Subcutaneous abdominal adipose tissue (tissue), 5 donors: ENCODE measurements around the gene CACNG3.

Experiments
- H3K27ac ChIP-seq: one replicate; pipeline ENCODE4 v1.7.0; 2013; ENCODE audit warnings: low read depth, mild to moderate bottlenecking, inconsistent platforms, low read length, moderate library complexity
- H3K27me3 ChIP-seq, 5 donors: one replicate each; pipeline ENCODE4 v1.7.0; 2013; ENCODE audit warnings: low read length in 5 of 5, inconsistent platforms in 1 of 5; ENCODE audit not compliant: control insufficient read depth in 5 of 5, insufficient read depth in 4 of 5
- H3K36me3 ChIP-seq, 5 donors: one replicate each; pipeline ENCODE4 v1.7.0; 2013; ENCODE audit warnings: low read length in 5 of 5; ENCODE audit not compliant: control insufficient read depth in 5 of 5, insufficient read depth in 5 of 5
- H3K4me1 ChIP-seq, 5 donors: one replicate each; pipeline ENCODE4 v1.7.0; 2013; ENCODE audit warnings: low read length in 5 of 5, mild to moderate bottlenecking in 3 of 5, moderate library complexity in 1 of 5; ENCODE audit not compliant: control insufficient read depth in 5 of 5, insufficient read depth in 5 of 5
- H3K4me3 ChIP-seq, 5 donors: one replicate each; pipeline ENCODE4 v1.7.0; 2013; ENCODE audit warnings: low read length in 5 of 5, low read depth in 1 of 5
- H3K9ac ChIP-seq, 5 donors: one replicate each; pipeline ENCODE4 v1.7.0; 2013; ENCODE audit warnings: low read length in 5 of 5, mild to moderate bottlenecking in 4 of 5, moderate library complexity in 3 of 5
- H3K9me3 ChIP-seq, 5 donors: one replicate each; pipeline ENCODE4 v1.7.0; 2013; ENCODE audit warnings: low read length in 5 of 5; ENCODE audit not compliant: control insufficient read depth in 5 of 5
- donor health status: healthy.
- donor health status: healthy.
- donor health status: healthy.
- donor health status: healthy.
- donor health status: healthy.

CACNG3 gene

GRCh38 chr16:24364596-24364995 lies 108.5 kb downstream of the CACNG3 start:
- no peak overlapping the region for H3K9ac ChIP-seq
- no peak overlapping the region for H3K4me3 ChIP-seq
- no peaks in the 10 kb centered on the region for H3K9me3 ChIP-seq
- H3K4me1 ChIP-seq, result no peaks in the 10 kb centered on the region
- no peaks in the 10 kb centered on the region for H3K36me3 ChIP-seq
- no peaks in the 10 kb centered on the region for H3K27me3 ChIP-seq
- H3K27ac ChIP-seq, result no peak overlapping the region

DNA sequence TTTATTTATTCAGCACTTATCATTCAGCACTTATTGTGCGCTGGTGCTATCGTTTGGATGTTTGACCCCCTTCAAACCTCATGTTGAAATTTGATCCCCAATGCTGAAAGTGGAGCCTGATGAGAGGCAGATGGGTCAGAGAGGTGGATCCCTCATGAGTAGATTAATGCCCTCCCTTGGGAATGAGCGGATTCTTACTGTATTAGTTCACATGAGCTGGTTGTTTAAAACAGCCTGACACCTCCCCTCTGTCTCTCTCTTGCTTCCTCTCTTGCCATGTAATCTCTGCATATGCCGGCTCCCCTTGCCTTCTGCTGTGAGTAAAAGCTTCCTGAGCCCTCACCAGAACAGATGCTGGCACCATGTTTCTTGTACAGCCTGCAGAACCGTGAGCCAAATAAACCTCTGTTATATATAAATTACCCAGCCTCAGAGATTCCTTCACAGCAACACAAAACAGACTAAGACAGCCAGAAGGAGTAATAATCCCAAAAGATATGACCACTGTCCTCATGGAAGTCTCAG lies 111.1 kb downstream of the CACNG3 start:
- H3K9ac ChIP-seq, result no peak overlapping the region
- H3K4me1 ChIP-seq, result no peaks in the 10 kb centered on the region
- no peak overlapping the region for H3K27ac ChIP-seq
- no peaks in the 10 kb centered on the region for H3K27me3 ChIP-seq
- no peak overlapping the region for H3K4me3 ChIP-seq
- H3K36me3 ChIP-seq, result no peaks in the 10 kb centered on the region
- H3K9me3 ChIP-seq, result peaks cover 2 to 13% (median 6%) of the 10 kb centered on the region in 5 donors

GRCh38 chr16:24372824-24373223 lies 116.7 kb downstream of the CACNG3 start:
- no peaks in the 10 kb centered on the region for H3K4me1 ChIP-seq
- H3K27me3 ChIP-seq, result no peaks in the 10 kb centered on the region

GRCh38 chr16:24378999-24379398 lies 122.9 kb downstream of the CACNG3 start:
- Histone ChIP-seq H3K4me1 (peaks cover 0 to 6% (median 0%) of the 10 kb centered on the region in 5 donors), H3K27me3 (no peaks in the 10 kb centered on the region), H3K9me3 (peaks cover 0 to 43% (median 32%) of the 10 kb centered on the region in 5 donors), H3K4me3 (no peak overlapping the region), H3K9ac (no peak overlapping the region), H3K36me3 (no peaks in the 10 kb centered on the region), H3K27ac (no peak overlapping the region)

More at GRCh38 chr16:24372824-24373223, 116.7 kb downstream of the CACNG3 start:
- Histone ChIP-seq H3K4me3 (no peak overlapping the region), H3K9me3 (peaks cover 2 to 21% (median 12%) of the 10 kb centered on the region in 5 donors), H3K27ac (no peak overlapping the region), H3K36me3 (no peaks in the 10 kb centered on the region), H3K9ac (no peak overlapping the region)

DNA sequence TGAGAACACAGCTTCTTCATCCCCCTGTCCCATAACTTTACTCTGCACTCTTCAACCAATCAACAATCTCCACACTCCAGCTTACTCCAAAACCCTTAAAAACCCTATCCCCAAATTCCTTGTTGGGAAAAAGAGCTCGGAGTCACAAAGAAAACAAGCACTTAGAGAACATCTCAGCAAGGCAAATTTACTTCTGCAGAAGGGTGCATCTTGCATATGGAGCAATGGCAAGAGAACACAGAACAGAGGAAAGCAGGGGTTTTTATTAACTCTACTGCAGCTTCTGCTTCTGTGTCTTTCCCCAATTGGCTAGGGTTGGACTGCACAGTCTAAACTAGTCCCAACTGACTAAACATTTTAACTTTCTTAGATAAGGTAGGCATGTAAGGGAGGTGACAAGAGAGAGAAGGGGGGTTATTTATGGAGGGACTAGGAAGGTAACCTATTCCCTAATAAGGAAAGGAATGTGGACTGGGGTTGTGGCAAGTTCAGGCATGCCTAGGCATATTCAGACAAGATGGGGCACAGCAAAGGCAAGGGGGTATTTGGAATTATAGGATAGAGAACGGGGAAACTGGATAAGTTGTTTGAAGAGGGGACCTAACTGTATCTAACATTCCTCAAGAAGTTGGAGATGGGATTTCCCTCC lies 125.5 kb downstream of the CACNG3 start:
- Histone ChIP-seq H3K4me1 (peaks cover 0 to 6% (median 0%) of the 10 kb centered on the region in 5 donors), H3K9ac (no peak overlapping the region), H3K27me3 (peaks cover 0 to 3% (median 0%) of the 10 kb centered on the region in 5 donors), H3K27ac (no peak overlapping the region), H3K36me3 (no peaks in the 10 kb centered on the region), H3K4me3 (no peak overlapping the region), H3K9me3 (peaks cover 0 to 43% (median 32%) of the 10 kb centered on the region in 5 donors)

DNA sequence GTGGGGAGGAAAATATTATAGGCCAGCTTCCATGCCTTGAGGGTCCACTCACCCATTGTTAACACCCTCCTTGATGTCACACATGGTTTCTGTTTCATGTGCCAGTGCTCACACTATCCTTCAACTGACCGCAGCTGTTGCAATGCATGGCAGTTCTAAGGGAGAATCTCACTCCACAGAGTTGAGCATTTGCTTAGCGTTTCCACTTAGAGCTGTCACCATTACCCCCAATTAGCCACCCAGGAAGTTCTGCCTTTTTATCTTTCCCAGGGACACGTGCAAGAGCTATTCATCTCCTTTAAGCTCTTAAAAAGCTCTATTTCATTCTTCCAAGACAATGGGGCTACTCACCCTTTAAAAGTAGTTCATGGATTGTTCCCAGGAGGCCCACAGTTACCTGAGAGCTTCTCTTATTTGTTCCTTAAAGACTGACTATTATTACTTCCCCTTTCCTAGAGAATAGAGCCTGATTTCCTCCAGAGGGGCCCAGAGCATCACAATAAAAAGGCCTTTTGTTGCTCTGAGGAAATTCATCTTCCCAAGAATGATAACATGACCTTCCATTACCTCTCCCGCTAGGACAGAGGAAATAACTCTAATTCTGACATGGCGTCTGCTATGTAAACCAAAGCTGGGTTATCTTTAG lies 126.8 kb downstream of the CACNG3 start:
- no peak overlapping the region for H3K9ac ChIP-seq
- peaks cover 0 to 6% (median 0%) of the 10 kb centered on the region in 5 donors for H3K4me1 ChIP-seq
- no peak overlapping the region for H3K27ac ChIP-seq
- H3K9me3 ChIP-seq, result peaks cover 0 to 38% (median 30%) of the 10 kb centered on the region in 5 donors
- H3K36me3 ChIP-seq, result no peaks in the 10 kb centered on the region
- H3K4me3 ChIP-seq, result no peak overlapping the region
- peaks cover 0 to 6% (median 0%) of the 10 kb centered on the region in 5 donors for H3K27me3 ChIP-seq

DNA sequence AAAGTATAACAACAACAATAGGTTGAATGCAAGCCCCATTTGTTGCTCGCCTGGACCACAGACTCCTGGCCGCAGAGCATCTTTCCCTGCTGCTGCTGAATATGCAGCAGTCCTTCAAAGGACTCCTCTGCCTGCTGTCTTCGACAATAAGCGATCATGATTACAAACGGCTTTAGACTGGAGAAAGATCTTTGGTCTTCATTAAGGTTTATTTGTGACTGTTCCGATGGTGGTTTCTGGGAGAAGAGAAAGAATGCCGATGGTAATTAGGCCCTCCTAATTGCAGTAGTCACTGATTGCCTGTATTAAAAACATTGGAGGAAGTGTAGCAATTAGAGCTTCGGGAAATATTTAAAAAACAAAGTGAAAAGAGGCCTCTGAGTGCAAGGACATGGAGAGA lies 138.2 kb downstream of the CACNG3 start:
- Histone ChIP-seq H3K9me3 (peaks cover 0 to 2% (median 0%) of the 10 kb centered on the region in 5 donors), H3K4me1 (no peaks in the 10 kb centered on the region), H3K4me3 (no peak overlapping the region), H3K36me3 (no peaks in the 10 kb centered on the region), H3K9ac (no peak overlapping the region), H3K27ac (no peak overlapping the region), H3K27me3 (peaks cover 0 to 3% (median 0%) of the 10 kb centered on the region in 5 donors)

DNA sequence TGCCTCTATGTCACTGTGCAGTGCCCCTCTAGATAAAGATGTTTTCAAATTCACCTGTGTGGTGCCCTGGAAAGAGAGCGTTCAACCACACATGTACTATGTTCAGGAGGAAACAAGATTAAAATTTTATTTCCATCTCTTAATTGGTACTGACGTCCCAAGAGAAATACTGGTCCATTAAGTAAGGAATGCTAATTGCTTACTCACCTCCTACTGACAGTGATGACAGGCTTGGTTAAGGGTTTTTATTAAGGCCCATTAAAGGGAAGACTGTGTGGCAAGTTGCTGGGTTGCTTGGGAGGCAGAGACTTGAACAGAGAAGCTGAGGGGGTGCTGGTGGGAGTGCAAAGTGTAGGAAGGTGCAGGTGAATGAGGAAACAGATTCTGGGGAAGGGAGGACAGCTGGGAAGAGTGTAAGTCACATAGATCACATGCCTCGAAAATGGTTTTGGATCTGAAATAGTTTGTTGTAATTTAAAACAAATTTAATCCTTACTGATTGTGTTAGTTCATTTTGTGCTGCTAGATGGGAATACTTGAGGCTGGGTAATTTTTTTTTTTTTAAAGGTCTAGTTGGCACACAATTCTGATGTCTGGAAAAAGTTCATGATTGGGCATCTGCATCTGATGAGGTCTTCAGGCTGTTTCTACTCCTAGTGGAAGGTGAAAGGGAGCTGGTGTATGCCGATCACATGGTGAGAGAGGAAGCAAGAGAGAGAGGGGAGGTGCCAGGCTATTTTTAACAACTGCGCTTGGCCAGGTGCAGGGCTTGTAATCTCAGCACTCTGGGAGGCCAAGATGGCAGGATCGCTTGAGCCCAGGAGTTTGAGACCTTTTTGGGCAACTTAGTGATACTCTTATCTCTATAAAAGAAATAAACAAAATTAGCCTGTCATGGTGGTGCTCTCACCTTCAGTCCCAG lies 140.5 kb downstream of the CACNG3 start:
- H3K27ac ChIP-seq, result no peak overlapping the region
- no peaks in the 10 kb centered on the region for H3K4me1 ChIP-seq
- H3K9ac ChIP-seq, result no peak overlapping the region

DNA sequence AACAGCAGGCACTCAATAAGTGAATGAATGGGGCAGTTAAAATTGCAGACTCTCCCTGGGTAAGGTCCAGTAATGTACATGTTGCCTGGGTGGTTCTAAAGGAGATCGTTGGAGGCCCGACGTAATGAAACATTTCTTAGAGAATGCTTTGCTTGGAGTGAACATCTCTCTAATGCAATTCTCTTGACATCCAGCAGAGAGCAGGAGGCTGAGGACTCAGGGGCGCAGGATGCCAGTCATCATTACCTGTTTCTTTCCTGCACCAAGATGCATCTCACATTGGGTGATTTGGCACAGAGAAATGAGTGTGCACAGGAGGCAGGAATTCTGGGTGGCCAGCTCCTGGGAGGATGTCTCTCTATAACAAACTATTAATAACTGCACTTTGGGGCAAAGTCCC lies 152.9 kb downstream of the CACNG3 start:
- Histone ChIP-seq H3K4me1 (peaks cover 0 to 26% (median 0%) of the 10 kb centered on the region in 5 donors), H3K27me3 (peaks cover 0 to 6% (median 0%) of the 10 kb centered on the region in 5 donors), H3K9ac (no peak overlapping the region), H3K27ac (no peak overlapping the region), H3K9me3 (peaks cover 0 to 6% (median 5%) of the 10 kb centered on the region in 5 donors), H3K36me3 (no peaks in the 10 kb centered on the region), H3K4me3 (no peak overlapping the region)

More for the DNA sequence above, 140.5 kb downstream of the CACNG3 start:
- Histone ChIP-seq H3K9me3 (peaks cover 0 to 4% (median 0%) of the 10 kb centered on the region in 5 donors), H3K4me3 (no peak overlapping the region), H3K36me3 (no peaks in the 10 kb centered on the region), H3K27me3 (peaks cover 0 to 3% (median 0%) of the 10 kb centered on the region in 5 donors)
